ENCODE data around the gene NFIB. TPM values are rescaled to one million over a fixed set of nuclear protein-coding genes. Genes with fewer than 3 reads are reported as not detected.

NFIB gene
- total and polyA plus RNA-seq, 2 of the 8 experiments (the other 6 are each of a cell fraction or from before 2014, with no cell fraction given) = 2.6 to 13.1 TPM

GRCh38 chr9:14068690-14069089, 245.3 kb downstream of the NFIB start:
- WGBS, 2 experiments (ENCODE audit: extremely low coverage in 1 of 2, insufficient coverage in 1 of 2, insufficient read length in 1 of 2, insufficient replicate concordance in 2 of 2, low coverage in 1 of 2, low lambda C conversion rate in 2 of 2, missing lambda C conversion rate in 1 of 2) = 84% methylated on average over 4 of the region's 4 CpGs; no CpG with 5 or more reads in 1 of the 2 experiments
- CTCF ChIA-PET (ENCODE audit: partially characterized antibody) = interaction anchor here (0.6 to 1.9 kb wide), 3 partner anchors 24 to 448 kb away, joined by 3 to 4 read pairs (median 4); no protein-coding TSS in a partner anchor
- no peaks in the 10 kb centered on the region for H3K79me1 ChIP-seq (ENCODE audit: low read depth, low read length)

More at GRCh38 chr9:14068690-14069089, 245.3 kb downstream of the NFIB start:
- POLR2A ChIA-PET (ENCODE audit: partially characterized antibody) = no interaction called here
- no peaks in the 10 kb centered on the region for H3K27me3 ChIP-seq (replicated peaks in 1 of 4; ENCODE audit: control insufficient read depth in 3 of 4, extremely low read depth in 1 of 4, insufficient read depth in 3 of 4, low read length in 3 of 4)
- H3K4me3 ChIP-seq (ENCODE audit: extremely low read depth in 1 of 4, insufficient read depth in 2 of 4, low read depth in 3 of 4, low read length in 4 of 4) = no peak overlapping the region
- no peak for FAIRE-seq
- no peak overlapping the region for H3K9ac ChIP-seq (replicated peaks in 1 of 4; ENCODE audit: extremely low read depth in 1 of 4, low read depth in 3 of 4, low read length in 3 of 4)
- no peaks in the 10 kb centered on the region for H3K36me3 ChIP-seq (ENCODE audit: control insufficient read depth in 2 of 4, insufficient read depth in 4 of 4, low read length in 3 of 4)
- H3K4ac ChIP-seq (replicated peaks; ENCODE audit: insufficient read length, low read depth, low read length) = no peak overlapping the region
- no peaks in the 10 kb centered on the region for H4K20me1 ChIP-seq (replicated peaks in 1 of 2; ENCODE audit: control insufficient read depth in 1 of 2, insufficient read depth in 2 of 2, low read length in 2 of 2)
- H3K18ac ChIP-seq (ENCODE audit: extremely low read depth, low read length) = no peak overlapping the region
- H3K23me2 ChIP-seq (ENCODE audit: low read depth, low read length) = no peaks in the 10 kb centered on the region
- H3K56ac ChIP-seq (replicated peaks; ENCODE audit: insufficient read length, low read depth, low read length) = no peak overlapping the region
- no peaks in the 10 kb centered on the region for H3K79me2 ChIP-seq (ENCODE audit: control insufficient read depth in 1 of 2, insufficient read depth in 2 of 2, low read length in 2 of 2)
- H2AK5ac ChIP-seq (ENCODE audit: low read depth, low read length) = no peak overlapping the region
- H3K9me3 ChIP-seq (ENCODE audit: insufficient read depth in 2 of 2, low read depth in 1 of 2, low read length in 1 of 2) = no peaks in the 10 kb centered on the region
- no peak overlapping the region for H2AFZ ChIP-seq (ENCODE audit: low read length)
- H4K91ac ChIP-seq (replicated peaks; ENCODE audit: insufficient read length, low read length) = no peak overlapping the region
- TF ChIP-seq RXRA (IDR thresholded peaks at IDR 0.05; ENCODE audit: insufficient read depth, low read depth, low read length) (no peak), EGR1 (IDR thresholded peaks at IDR 0.05; ENCODE audit: borderline replicate concordance, low read depth, low read length) (no peak), RAD21 (IDR thresholded peaks at IDR 0.05 in 1 of 2, conservative IDR thresholded peaks at IDR 0.05 in 1 of 2; ENCODE audit: low read depth in 2 of 2, low read length in 2 of 2) (peak; percentile 23 to 34; a peak in 3 of 4 replicates), POLR2A (IDR thresholded peaks at IDR 0.05; ENCODE audit: control extremely low read depth in 1 of 2, low read depth in 2 of 2, low read length in 2 of 2) (no peak), CHD1 (IDR thresholded peaks at IDR 0.05; ENCODE audit: low read depth, low read length) (no peak), ATF3 (IDR thresholded peaks at IDR 0.05; ENCODE audit: insufficient read depth, low read depth, low read length) (no peak), GABPA (IDR thresholded peaks at IDR 0.05; ENCODE audit: borderline replicate concordance, insufficient read depth, low read length) (no peak), TEAD4 (IDR thresholded peaks at IDR 0.05; ENCODE audit: low read depth, low read length) (no peak), BRCA1 (IDR thresholded peaks at IDR 0.05; ENCODE audit: low read depth, low read length) (no peak)
- no peak for DNase-seq (ENCODE audit: low read depth in 1 of 2, low spot score in 2 of 2)
- no peak overlapping the region for H4K5ac ChIP-seq (ENCODE audit: insufficient read length, low read depth, low read length)
- no peak overlapping the region for H2BK12ac ChIP-seq (ENCODE audit: low read depth, low read length)
- H2BK5ac ChIP-seq (ENCODE audit: low read depth, low read length) = no peak overlapping the region
- H2BK15ac ChIP-seq (ENCODE audit: low read length) = no peak overlapping the region
- no peak overlapping the region for H2BK20ac ChIP-seq (ENCODE audit: low read length)
- peaks cover 0 to 3% (median 0%) of the 10 kb centered on the region in 4 experiments; a peak in 1 of 7 replicates for H3K4me1 ChIP-seq (replicated peaks in 1 of 4; ENCODE audit: control insufficient read depth in 3 of 4, insufficient read depth in 4 of 4, low read length in 3 of 4)
- H3K27ac ChIP-seq (ENCODE audit: low read depth, low read length) = no peak overlapping the region
- H2BK120ac ChIP-seq (replicated peaks; ENCODE audit: low read depth, low read length) = no peak overlapping the region
- no peak overlapping the region for H4K8ac ChIP-seq (ENCODE audit: extremely low read depth, insufficient read depth, low read length)
- no peak overlapping the region for H3K14ac ChIP-seq (ENCODE audit: insufficient read length)
- no peak overlapping the region for H3K23ac ChIP-seq (ENCODE audit: insufficient read length)
- no peak overlapping the region for H3K4me2 ChIP-seq (ENCODE audit: insufficient read depth in 1 of 2, low read depth in 2 of 2, low read length in 2 of 2)
